Epidermal melanocyte (primary cell): ENCODE results near the gene FOXD4L6.
"Not testable (repeated sequence)": the region's sequence is repeated elsewhere in the genome, so short reads cannot be mapped to it uniquely, and the experiment has no call there.

Experiments
- DNase-seq: peaks from one replicate; pipeline ENCODE4 v3.0.0; 2011; ENCODE audit warnings: low spot score; ENCODE audit not compliant: insufficient read length

The FOXD4L6 gene

DNA sequence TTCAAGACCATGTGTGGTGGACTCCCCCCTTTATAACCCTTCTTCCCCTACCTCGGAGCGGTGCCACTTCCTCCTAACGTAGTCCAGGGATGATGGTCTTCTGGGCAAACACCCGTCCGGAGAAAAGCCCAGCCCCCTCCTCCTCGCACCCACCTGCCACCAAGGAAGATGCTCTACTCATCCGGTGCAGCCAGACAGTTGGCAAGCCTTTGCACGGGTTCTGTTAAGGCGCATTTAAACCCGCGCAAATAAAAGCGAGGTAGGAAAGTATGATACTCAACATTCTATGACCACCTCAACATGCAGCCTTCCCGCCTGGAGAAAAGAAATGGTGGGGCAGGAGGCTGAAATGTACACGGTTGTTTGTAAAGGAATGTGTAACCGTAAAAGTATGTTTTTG is at the start of gene FOXD4L6:
Gene FOXD4L6 (minus strand): TSS at position 101 of the 400 bp plus-strand sequence. CDS start 298 bp downstream, outside the sequence.
- DNase-seq = not testable (repeated sequence)

DNA sequence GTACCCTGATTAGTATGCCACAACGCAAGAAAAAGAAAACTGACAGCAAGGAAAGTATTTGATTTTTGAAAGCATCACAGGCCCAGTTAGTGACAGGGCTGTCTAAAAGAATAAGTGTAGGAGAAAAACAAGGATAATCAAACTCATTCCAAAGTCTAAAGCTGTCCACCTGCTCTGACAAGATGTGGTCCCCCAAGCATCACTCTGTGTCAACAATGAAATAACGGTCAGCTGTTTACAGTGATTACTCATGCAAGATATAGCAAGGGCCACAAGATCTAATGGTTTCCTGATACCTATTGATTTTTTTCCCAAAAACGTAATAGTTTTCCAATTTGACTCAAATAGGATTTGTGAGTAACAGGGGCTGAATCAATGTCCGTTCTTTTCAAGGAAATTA is 46.5 kb upstream of the FOXD4L6 start:
- DNase-seq = not testable (repeated sequence)

DNA sequence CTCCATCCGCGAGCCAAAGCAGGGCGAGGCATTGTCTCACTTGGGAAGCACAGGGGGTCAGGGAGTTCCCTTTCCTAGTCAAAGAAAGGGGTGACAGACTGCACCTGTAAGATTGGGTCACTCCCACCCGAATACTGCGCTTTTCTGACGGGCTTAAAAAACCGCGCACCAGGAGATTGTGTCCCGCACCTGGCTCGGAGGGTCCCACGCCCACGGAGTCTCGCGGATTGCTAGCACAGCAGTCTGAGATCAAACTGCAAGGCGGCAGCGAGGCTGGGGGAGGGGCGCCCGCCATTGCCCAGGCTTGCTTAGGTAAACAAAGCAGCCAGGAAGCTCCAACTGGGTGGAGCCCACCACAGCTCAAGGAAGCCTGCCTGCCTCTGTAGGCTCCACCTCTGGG is 21.6 kb upstream of the FOXD4L6 start:
- DNase-seq = not testable (repeated sequence)

DNA sequence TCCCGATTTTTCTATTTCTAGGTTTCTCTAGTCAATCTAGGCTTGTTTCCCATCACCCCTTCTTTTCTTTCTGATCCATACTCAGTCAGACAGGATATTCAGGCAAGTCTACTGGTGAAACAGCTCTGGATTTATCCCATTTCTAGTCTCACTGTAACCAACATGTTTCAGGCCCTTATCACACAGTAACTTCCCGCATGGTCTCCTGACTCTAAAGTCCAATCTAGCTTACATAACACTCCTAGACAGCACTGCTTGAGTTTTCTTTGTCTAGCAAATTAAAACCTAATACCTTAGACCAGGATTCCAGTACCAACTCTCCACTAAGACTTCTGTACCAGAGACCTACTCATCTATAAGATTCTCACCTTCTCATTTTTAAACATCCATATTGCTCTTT is 13.4 kb upstream of the FOXD4L6 start:
- DNase-seq = not testable (repeated sequence)

DNA sequence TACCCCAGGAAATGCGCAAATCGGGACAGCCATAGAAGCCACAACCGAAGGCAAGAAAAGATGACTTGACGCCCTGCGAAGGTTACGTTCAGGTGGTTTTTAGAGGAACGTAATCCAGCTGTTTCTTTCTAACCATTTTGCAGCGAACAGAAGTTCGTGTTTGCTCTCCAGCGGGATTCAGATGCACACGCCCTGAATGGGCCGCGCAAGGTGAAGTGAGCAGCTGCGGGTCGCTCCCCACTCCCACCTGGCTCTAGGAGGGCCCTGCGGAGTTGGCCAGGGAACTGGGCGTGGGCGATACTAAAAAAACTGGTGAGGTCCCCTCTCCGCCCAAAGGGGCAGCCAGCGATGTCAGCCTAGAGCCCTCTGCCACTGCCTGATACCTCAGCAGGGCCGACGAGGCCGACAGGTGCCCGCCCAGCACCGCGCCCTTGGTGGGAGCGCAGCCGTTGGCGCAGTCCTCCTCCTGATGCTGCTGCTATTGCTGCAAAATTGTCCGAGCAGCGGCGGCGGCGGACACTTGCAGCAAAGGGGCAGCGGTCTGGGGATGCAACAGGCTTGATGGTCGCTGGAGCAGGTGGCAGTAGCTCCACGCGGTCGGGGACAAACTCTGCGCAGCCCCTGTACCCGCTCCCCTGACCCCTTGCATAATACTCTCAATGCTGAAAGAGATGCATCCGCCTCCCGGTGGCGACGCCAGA is 1.6 kb downstream of the FOXD4L6 start:
- not testable (repeated sequence) for DNase-seq

DNA sequence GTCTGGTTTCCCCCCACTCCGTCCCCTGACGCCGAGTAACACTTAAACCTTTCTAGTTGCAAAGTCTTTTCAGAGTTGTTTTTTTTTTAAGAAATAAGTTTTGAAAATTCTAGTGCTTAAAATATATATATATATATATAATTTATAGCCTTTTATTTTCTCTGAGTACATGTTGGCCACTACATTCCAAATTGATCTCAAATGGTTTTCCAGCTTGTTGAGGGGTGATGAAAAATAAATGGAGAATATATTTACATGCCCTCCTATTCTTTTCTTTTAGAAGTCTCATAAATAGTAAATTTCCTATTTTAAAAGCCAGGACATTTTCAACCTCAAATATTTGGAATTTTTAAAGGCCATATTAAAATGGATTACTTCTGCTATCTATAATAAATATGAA is 2.5 kb downstream of the FOXD4L6 start:
- not testable (repeated sequence) for DNase-seq

DNA sequence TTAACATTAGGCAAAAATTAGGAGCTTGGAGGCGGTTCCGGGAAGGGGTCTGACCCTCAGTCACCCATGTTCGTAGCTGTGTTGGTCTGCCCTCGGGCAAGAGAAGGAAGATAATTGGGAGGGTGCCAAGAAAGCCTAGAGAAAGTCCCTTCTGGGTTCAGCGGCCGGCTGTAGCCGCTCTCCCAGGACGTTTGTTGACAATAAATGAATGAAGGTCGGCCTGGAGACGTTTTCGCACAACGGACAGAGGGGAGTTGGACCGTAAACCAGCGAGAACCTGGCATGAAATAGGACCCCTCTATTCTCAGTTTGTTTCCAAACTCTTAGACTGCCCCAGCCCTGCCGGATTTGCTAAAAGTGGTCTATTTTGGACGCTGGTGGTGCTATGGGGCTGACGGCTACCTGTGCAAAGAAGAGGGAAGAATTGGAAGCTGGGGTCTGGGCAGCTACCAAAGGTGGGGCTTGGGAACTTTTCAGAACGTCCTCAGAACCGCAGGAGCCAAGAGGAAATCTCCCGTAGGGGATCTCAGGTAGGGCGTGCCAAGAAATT is 3.3 kb downstream of the FOXD4L6 start:
- DNase-seq = not testable (repeated sequence)

DNA sequence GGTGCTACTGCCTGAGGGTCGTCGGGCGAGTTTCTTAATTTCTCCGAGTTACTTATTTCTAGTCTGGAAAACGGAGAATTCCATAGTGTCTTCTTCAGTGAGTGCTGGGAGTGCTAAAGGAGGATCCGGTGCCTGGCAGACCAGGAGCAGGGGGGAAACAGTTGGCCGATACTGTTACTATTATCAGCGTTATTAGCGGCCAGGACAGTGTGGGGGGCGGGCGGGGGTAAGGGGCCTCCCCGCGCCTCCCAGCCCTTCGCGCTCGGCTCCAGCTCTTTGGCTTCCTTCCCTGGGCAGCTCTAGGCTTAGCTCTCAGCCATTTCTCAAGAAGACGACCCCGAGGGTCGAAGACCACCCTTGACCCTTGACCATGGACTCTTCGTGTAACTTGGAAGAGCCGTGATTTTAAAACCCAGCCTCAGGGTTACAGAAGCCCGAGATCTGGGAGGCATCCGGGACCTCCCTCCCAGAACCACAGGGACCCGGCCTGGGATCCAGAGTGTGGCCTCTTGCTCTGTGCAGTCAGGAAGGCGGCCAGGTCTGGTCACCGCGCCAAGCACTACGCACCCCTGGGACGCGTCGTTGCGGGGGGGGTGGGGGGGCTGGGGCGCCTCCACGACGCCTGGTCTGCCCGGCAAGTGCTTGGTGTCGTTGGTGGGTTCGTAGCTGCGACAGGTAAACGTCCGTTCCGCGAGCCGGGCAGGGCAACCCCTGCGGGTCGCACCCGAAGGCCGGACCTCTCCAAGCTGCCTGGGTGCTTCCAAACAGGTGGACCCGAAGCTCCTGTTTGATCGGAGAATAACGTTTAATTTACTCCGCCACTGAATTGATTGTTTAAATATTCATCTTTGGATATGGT is 4.0 kb downstream of the FOXD4L6 start:
- DNase-seq = not testable (repeated sequence)

DNA sequence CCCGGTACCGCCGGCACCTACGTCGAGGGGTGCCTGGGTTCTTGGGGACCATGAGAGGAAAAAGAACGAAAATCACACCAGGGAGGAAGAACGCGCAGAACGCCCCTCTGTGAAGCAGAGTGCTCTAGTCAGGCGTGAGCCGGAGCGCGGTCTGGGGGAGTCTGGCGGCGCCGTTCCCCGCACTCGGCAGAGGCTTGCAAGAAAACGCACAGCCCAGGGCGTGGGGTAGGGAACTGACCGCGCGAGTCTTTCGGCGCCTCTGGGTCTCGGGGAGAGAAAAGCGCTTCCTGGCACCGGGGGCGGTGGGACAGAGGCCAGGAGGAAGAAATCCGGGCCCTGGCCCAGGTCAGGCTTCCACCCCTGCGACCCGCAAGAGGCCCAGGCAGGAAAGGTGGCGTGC is 4.7 kb downstream of the FOXD4L6 start:
- not testable (repeated sequence) for DNase-seq

DNA sequence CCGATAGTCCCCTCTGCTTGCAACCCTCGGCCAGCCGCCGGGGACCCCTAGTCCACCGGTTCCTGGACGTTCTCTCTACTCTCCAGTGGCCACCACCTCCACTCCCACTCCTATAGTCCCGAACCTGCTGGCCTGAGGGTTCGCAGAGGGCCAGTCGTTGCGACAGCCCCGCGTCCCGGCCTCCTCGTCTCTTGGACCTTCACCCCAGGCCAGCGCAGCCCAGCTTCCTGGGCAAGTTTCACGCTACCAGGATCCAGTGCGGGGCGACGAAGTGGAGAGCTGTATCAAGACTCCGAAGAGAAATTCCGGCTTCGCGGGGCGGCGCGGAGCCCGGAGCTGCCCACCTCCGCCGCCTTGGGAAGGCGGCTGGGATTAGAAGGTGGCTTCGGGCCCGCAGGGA is 5.1 kb downstream of the FOXD4L6 start:
- DNase-seq = not testable (repeated sequence)

DNA sequence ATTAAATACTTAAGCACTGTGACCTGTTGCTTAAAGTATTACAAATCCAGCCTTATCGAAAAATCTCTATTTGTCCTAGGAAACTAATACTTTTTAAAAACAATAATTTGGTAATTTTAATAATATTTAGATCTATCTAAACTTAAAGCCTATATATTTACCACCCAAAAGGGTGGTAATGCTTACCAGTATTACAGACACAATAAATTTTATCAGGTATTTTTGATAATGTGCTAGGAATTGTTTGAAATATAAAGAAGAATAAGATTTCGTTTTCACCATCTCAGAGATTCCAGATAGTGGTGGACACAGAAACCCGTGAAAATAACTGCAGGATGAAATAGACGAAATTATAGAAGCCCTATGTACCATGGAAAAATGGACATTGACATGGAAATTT is 7.8 kb downstream of the FOXD4L6 start:
- not testable (repeated sequence) for DNase-seq

DNA sequence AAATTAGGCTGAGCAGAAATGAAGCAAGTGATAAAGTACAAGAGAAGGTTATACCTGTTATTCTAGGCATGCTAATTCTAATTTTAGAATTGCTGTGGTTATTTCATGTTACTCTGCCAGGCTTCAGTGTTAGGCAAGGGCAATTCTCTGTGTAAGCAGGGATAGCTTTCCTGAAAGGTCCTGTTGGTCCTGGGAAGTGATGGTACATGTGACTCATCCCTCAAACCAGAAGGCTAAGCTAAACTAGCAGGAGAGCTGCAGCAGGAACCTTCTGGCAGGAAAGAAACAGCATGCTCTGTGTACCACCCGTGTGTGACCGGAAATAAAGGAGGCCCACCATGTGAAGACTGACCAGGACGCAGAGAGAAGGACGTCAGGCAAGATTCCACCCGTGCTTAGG is 8.8 kb downstream of the FOXD4L6 start:
- not testable (repeated sequence) for DNase-seq

DNA sequence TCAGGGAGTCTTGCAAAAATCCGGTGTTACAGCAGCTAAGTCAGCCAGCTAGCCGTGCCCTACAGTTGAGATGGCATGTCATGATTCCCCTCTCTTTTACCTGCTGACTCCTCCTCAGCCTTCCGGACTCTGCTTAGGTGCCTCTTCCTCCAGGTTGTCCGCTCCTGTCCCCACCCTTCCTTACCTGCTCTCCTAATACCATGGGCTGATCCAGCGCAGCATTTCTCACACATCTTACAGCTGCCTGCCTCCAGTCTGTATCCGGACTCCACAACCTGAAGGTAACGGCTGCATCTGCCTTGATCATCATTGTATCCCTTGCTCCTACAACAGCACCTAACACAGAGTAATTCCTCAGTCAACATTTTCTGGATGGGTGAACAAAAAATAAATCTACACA is 9.2 kb downstream of the FOXD4L6 start:
- not testable (repeated sequence) for DNase-seq

DNA sequence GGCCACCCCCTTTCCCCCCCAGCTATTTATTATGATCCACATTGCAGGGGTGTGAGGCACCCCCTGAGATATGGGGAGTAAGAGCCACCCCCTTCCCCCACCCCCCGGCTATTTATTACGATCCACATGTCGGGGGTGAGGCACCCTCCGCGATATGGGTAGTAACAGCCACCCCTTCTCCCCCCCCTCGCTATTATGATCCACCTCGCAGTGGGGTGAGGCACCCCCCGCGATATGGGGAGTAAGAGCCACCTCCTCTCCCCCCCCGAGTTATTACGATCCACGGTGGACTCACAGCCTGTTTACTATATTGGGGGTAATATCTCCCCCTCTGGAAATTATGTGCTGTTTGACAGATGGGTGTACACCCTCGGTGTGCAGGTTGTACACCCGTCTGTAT is 15.1 kb downstream of the FOXD4L6 start:
- DNase-seq = not testable (repeated sequence)

DNA sequence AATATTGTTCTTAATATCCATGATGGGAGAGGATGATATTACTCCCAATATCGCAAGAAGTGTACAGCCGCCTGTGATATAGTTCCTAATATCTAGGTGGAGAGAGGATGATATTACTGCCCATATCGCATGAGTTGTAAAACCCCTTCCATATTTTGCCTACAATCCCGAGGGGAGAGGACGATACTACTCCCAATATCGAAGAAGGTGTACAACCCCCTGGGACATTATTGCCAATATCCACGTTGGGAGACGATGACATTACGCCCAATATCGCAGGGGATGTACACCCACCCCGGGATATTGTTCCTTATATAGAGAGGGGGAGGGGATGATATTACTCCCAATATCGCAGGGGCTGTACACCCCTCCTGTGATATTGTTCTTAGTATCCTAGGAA is 17.1 kb downstream of the FOXD4L6 start:
- DNase-seq = not testable (repeated sequence)

DNA sequence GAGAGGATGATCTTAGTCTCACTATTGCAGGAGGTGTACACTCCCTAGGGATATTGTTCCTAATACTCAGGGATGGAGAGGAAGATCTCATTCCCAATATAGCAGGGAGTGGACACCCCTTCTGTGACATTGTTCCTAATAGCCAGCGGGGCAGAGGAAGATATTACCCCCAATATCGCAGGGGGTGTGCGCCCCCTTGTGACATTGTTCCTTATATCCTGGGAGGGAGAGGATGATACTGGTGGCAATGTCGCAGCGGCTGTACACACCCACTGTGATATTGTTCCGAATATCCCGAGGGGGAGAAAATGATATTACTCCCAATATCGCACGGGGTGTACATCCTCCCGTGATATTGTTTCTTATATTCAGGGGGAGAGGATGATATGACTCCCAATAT is 17.6 kb downstream of the FOXD4L6 start:
- DNase-seq = not testable (repeated sequence)

DNA sequence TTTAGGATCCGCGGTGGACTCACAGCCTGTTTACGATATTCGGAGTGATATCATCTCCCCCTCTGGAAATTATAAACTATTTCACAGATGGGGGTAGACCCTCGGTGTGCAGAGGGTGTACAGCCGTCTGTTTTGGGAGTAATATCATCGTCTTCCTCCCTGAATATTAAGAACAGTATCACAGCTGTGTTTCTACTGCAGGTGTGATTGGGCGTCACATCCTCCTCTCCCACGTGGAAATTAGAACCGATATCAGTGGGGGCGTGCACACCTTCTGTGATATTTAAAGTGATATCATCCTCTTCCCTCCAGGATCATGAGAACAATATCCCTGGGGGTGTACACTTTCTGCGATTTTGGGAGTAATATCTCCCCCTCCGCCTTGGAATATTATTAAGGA is 19.2 kb downstream of the FOXD4L6 start:
- not testable (repeated sequence) for DNase-seq

DNA sequence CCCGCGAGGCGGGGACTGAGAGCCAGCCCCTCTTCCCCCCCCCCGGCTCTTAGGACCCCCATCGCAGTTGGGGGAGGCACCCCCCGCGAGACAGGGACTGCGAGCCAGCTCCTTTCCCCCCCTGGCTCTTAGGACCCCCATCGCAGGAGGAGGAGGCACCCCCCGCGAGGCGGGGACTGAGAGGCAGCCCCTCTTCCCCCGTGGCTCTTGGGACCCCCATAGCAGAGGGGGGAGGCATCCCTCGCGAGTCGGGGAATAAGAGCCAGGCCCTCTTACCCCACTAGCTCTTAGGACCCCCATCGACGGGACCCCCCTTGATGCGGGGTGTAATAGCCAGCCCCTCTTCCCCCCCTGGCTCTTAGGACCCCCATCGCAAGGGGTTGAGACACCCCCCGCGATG is 19.7 kb downstream of the FOXD4L6 start:
- not testable (repeated sequence) for DNase-seq

DNA sequence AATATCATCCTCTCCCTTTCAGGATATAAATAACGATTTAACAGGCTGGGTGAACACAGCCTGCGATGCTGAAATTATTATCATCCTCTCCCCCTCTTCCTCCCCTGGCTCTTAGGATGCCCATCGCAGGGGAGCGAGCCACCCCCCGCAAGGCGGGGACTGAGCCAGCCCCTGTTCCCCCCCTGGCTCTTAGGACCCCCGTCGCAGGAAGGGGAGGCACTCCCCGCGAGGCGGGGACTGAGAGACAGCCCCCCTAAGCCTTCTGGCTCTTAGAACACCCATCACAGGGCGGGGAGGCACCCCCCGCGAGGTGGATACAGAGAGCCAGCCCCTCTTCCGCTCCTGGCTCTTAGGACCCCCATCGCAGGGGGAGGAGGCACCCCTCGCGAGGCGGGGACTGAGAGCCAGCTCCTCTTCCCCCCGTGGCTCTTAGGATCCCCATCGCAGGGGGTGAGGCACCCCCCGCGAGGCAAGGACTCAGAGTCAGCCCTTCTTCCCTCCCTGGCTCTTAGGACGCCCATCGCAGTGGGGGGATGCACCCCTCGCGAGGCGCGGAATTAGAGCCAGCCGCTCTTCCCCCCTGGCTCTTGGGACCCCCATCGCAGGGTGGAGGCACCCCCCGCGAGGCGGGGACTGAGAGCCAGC is 21.9 kb downstream of the FOXD4L6 start:
- not testable (repeated sequence) for DNase-seq

DNA sequence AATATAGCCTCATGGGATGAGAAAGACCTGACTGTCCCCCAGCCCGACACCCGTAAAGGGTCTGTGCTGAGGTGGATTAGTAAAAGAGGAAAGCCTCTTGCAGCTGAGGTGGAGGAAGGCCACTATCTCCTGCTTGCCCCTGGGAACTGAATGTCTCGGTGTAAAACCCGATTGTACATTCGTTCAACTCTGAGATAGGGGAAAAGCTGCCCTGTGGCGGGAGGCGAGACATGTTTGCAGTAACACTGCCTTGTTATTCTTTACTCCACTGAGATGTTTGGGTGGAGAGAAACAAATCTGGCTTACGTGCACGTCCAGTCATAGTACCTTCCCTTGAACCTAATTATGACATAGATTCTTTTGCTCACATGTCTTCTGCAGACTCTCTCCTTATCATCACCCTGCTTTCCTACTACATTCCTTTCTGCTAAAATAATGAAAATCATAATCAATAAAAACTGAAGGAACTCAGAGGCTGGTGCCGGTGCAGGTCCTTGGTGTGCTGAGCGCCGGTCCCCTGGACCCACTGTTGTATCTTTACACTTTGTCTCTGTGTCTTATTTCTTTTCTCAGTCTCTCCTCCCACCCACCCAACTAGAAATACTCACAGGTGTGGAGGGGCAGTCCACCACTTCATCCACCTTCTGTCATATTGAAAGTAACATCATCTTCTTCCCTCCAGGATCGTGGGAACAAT is 22.8 kb downstream of the FOXD4L6 start:
- not testable (repeated sequence) for DNase-seq

DNA sequence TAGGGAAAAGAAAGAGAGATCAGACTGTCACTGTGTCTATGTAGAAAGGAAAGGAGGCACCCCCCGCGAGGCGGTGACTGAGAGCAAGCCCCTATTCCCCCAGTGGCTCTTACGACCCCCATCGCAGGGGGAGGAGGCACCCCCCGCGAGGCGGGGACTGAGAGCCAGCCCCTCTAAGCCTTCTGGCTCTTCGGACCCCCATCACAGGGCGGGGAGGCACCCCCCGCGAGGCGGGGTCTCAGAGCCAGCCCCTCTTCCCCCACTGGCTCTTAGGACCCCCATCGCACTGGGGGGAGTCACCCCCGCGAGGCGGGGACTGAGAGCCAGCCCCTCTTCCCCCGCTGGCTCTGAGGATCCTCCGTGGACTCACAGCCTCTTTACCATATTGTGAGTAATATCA is 23.9 kb downstream of the FOXD4L6 start:
- DNase-seq = not testable (repeated sequence)
